Measurements from ENCODE around the gene ATP5PF.

DNA sequence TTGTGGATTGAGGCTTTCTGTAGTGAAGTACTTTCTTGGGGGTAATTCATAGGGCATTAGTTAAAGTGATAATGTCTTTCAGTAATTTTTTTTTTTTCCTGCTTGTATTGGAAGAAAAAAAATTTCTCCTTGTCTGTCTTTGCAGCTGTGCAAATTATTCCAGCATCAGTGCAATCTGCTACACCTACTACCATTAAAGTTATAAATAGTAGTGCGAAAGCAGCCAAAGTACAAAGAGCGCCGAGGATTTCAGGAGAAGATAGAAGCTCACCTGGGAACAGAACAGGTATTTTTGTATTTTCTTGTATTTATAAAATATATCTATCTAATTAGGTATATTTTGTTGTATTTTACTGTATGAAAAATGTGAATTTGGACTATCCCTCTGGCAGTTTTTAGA, 29.4 kb upstream of the ATP5PF start:
- TF ChIP-seq, protein P1, sequence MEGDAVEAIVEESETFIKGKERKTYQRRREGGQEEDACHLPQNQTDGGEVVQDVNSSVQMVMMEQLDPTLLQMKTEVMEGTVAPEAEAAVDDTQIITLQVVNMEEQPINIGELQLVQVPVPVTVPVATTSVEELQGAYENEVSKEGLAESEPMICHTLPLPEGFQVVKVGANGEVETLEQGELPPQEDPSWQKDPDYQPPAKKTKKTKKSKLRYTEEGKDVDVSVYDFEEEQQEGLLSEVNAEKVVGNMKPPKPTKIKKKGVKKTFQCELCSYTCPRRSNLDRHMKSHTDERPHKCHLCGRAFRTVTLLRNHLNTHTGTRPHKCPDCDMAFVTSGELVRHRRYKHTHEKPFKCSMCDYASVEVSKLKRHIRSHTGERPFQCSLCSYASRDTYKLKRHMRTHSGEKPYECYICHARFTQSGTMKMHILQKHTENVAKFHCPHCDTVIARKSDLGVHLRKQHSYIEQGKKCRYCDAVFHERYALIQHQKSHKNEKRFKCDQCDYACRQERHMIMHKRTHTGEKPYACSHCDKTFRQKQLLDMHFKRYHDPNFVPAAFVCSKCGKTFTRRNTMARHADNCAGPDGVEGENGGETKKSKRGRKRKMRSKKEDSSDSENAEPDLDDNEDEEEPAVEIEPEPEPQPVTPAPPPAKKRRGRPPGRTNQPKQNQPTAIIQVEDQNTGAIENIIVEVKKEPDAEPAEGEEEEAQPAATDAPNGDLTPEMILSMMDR (conservative IDR thresholded peaks at IDR 0.05 in 1 of 2, IDR thresholded peaks at IDR 0.05 in 1 of 2; ENCODE audit: extremely low read depth in 1 of 2, insufficient read depth in 1 of 2, low read depth in 1 of 2, low read length in 2 of 2): no peak
- no peak for TF ChIP-seq EZH2 (IDR thresholded peaks at IDR 0.05; ENCODE audit: borderline replicate concordance, low read length)

All from mammary epithelial cell (primary cell).